WTC11 (cell line): ENCODE data around the gene PLD1.

Experiments used
- ATF1 ChIP-seq: sonication (generic); formaldehyde crosslinking; IDR thresholded peaks from 2 replicates; pipeline ENCODE4 v1.8.1; 2023; ENCODE audit warnings: mild to moderate bottlenecking, moderate library complexity, missing genetic modification reagents
- ETV6 ChIP-seq: sonication (generic); formaldehyde crosslinking; IDR thresholded peaks from 2 replicates; pipeline ENCODE4 v1.8.1; 2022; ENCODE audit warnings: mild to moderate bottlenecking, missing genetic modification reagents
- RELA ChIP-seq: sonication (generic); formaldehyde crosslinking; IDR thresholded peaks from 2 replicates; pipeline ENCODE4 v1.8.1; 2022; ENCODE audit warnings: missing genetic modification reagents, mild to moderate bottlenecking, borderline replicate concordance

DNA sequence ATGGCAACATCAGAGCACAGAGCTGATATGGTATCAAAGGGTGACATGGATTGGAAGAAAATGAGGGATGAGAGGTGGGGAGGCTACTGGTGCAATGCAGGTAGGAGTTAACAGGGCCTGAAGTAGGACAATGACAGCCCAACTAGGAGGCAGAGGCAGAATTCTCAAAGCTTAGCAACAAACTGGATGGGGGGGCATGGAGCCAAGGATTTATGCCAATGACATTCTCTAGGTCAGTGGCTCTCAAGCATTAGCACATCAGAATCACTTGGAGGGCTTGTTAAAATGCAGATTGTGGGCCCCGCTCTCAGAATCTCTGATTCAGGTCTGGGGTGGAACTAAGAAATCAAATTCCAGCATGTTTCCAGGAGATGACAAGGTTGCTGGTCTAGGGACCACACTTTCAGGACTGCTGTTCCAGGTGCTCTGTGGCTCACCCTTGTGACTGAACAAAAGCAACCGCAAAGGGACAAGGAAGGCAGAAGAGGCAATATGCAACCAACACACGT lies 252.0 kb downstream of the PLD1 start:
- no peak for TF ChIP-seq ETV6 (CRISPR knock-in tag)
- TF ChIP-seq RELA (CRISPR knock-in tag), result no peak
- TF ChIP-seq ATF1 (CRISPR knock-in tag), result no peak
